Activated T-cell treated with anti-CD3 and anti-CD28 coated beads for 1 hour (primary cell): ENCODE measurements around the gene UBP1.
"Not testable (repeated sequence)": the region's sequence is repeated elsewhere in the genome, so short reads cannot be mapped to it uniquely, and the experiment has no call there.

ENCODE experiments used
- DNase-seq: peaks from one replicate; pipeline ENCODE4 v3.0.0-alpha.2; 2020; ENCODE audit warnings: low read depth

The UBP1 gene

GRCh38 chr3:33433843-33434242 lies 6.4 kb downstream of the UBP1 start:
- no peak for DNase-seq

DNA sequence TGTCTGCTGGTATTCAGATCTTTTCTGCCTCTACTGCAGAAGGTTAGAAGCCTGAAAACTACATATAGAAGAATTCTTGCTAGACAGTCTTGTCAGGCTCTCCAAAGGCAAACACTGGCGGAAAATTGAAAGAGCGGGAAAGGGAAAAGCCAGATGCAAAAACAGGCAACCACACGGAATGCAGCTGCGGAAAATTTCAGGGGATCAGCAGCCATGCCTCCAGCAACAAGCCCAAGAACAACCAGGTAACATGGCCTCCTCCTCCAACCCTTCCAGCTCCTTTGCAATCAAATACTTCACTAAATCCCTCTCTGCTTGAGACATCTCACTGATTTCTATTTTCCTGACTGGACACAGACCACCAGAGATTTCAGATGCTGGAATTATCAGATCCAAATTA lies 9.6 kb downstream of the UBP1 start:
- no peak for DNase-seq

GRCh38 chr3:33430061-33430460 lies 10.1 kb downstream of the UBP1 start:
- DNase-seq, result no peak

GRCh38 chr3:33429306-33429705 lies 10.9 kb downstream of the UBP1 start:
- not testable (repeated sequence) for DNase-seq

DNA sequence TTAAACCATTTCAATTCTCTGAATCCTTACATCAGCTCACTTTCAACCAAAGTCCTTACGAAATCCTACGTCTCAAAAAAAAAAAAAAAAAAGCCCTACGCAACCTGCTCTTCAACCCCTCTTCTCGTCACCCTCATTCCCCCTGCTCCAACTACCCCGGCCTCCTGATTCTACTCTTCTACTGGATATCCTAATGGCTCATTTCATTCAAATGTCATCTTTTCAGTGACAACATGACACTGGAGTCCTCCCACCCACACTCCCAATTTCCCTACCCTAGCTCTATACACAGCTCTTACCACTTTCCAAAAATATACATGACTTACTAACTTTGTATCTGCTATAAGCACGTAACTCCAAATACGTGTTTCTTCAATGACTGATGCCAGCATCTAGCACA lies 11.5 kb downstream of the UBP1 start:
- no peak for DNase-seq

GRCh38 chr3:33426630-33427317 lies 13.4 kb downstream of the UBP1 start:
- DNase-seq, result no peak

DNA sequence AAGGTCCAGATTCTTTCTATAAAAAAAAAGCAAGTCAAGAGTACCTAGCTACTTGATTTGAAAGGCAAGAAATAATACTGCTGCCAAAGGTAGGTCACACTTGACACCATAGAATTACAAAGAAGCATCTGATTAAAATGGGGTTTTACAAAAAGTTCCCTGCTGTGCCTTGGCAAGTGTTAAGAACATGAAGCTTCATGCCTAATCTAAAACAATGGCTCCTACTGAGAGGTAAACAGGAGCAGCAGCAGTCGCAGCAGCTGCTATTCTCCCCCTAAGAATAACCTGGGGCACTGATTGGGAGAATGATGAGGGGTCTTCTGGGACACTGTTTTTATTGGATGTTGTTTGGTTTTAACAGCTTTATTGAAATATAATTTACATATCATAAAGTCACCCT lies 14.1 kb downstream of the UBP1 start:
- no peak for DNase-seq

DNA sequence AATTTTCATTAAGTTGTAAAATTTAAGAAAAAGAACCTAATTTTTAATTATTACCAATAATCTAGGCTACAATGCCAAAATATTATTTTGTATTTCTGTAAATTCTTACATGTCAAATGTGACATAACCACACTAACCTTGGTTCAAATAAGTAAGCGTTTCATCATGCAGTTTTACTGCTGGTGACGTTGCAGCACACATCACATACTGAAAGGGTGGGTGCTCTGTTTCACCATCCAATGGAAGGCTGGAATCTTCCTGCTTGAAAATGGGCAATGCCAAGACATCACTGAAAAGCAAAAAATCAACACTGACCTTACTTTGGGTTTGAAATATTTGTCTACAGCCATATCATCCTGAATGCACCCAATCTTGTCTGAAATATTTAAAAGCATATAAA lies 14.8 kb downstream of the UBP1 start:
- DNase-seq, result no peak

DNA sequence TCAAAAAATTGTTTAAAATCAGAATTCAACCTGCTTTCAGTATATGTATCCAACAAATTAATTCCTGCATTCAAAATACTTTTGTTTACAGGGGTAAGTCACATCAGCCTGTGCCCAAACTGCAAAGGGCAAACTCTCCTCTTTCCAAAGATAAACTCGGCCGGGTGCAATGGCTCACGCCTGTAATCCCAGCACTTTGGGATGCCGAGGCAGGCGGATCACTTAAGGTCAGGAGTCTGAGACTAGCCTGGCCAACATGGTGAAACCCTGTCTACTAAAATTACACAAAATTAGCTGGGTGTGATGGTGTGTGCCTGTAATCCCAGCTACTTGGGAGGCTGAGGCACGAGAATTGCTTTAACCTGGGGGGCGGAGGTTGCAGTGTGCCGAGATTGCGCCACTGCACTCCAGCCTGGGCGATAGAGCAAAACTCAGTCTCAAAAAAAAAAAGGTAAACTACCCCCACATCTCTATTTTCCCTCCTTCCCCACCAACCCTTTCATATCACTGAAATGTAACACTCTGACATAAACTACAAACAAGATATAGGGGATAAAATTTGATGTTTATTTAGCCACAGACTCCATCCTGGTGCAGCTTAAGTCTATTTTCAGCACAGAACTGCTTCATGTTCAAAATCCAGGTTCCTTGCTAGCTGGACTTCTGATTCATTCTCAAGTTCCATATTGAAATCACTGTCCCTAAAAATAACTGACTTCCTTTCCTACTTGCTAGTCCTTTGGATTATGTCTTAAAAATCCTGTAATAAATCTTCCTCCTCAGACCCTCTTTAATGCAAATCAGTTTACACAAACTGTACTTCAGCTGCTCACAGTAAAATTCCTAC lies 15.4 kb downstream of the UBP1 start:
- DNase-seq, result no peak

DNA sequence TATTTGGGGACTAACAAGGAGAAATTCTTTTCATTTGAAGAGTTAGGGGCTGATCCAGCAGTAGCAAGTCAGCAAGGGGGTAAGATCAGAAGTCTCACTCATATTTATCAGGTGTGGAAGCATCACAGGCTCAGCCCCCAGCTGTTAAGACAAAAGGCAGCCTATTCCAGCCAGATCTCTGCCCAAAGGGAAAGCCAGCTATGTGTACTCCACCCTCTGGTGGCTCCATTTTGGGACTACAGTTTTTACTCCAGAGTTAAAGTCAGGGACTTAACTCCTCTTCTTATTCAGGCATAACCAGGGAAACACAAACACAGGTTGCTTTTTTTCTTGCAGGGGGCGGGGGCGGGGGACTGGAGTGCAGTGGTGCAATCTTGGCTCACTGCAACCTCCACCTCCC lies 19.2 kb downstream of the UBP1 start:
- no peak for DNase-seq

GRCh38 chr3:33419948-33420347 lies 20.3 kb downstream of the UBP1 start:
- DNase-seq, result no peak

DNA sequence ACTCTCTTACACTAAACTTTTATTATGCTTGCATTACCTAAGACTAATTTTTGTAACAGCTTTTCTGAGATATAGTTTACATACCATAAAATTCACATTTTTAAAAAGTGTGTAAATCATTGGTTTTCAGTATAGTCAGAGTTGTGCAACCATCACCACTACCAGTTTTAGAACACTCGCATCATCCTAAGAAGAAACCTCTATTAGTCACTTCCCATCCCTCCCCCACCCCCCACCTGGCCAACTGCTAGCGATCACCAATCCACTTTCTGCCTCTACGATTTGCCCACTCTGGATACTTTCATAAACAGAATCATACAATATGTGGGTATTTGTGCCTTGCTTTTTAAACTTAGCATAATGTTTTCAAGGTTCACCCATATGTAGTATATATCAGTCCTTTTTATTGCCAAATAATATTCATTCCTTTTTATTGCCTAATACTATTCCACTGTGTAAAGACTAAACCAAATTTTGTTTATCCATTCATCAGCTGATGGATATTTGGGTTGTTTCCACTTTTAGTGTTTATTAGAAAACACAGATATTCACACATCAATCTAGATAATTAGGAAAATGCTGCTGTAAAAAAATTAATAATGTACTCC lies 23.0 kb downstream of the UBP1 start:
- DNase-seq, result no peak

DNA sequence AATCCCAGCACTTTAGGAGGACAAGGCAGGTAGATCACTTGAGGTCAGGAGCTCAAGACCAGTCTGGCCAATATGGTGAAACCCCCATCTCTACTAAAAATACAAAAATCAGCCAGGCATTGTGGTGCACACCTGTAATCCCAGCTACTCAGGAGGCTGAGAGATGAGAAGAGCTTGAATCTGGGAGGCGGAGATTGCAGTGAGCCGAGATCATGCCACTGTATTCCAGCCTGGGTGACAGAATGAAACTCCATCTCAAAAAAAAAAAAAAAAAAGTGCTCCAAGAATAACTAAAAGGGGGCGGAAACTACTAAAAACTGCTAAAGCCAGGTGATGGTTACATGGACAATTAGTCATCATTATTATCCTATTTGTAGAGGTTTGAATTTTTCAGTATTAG lies 29.4 kb downstream of the UBP1 start:
- DNase-seq, result not testable (repeated sequence)

DNA sequence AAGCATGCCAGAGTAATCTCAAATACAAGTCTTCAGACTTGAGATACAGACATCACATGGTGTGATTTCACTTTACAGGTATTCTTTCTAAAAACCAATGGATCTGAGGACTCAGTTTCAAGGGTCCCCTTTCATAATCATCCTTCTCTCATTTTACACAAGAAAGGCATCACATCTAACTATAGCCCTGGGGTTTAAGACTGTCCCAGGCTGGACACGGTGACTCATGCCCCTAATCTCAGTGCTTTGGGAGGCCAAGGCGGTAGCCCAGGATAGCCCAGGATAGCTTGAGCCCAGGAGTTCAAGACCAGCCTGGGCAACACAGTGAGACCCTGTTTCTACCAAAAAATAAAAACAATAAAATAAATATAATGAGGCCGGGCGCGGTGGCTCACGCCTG lies 36.4 kb downstream of the UBP1 start:
- DNase-seq, result no peak

DNA sequence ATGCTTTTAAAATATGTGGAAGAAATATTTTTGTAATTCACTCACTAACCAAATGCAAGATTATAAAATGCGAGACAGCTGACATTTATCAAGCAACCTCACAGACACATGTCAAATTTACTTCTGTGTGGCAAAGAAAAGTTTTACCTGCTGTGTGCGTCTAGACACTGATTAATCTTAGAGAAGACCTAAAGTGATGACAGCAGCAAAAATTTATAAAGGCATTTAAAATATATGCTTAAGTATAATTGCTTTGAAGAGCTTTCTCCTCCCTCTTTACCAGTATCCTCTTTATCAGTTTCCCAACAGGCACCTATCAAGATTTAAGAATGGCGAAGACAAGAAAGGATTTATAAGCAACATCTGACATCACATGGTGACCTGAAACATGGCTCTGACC lies 37.3 kb downstream of the UBP1 start:
- DNase-seq, result no peak

- no peak for DNase-seq
These were observed 38.4 kb downstream of the UBP1 start for GRCh38 chr3:33401781-33402180.

- DNase-seq, result no peak
These were observed 41.8 kb downstream of the UBP1 start for GRCh38 chr3:33398410-33398809.

GRCh38 chr3:33395900-33396299 lies 44.3 kb downstream of the UBP1 start:
- DNase-seq, result no peak

GRCh38 chr3:33394403-33395054 lies 45.7 kb downstream of the UBP1 start:
- no peak for DNase-seq

- DNase-seq, result no peak
These were observed 47.5 kb downstream of the UBP1 start for GRCh38 chr3:33392703-33393125.

GRCh38 chr3:33392144-33392543 lies 48.1 kb downstream of the UBP1 start:
- no peak for DNase-seq

DNA sequence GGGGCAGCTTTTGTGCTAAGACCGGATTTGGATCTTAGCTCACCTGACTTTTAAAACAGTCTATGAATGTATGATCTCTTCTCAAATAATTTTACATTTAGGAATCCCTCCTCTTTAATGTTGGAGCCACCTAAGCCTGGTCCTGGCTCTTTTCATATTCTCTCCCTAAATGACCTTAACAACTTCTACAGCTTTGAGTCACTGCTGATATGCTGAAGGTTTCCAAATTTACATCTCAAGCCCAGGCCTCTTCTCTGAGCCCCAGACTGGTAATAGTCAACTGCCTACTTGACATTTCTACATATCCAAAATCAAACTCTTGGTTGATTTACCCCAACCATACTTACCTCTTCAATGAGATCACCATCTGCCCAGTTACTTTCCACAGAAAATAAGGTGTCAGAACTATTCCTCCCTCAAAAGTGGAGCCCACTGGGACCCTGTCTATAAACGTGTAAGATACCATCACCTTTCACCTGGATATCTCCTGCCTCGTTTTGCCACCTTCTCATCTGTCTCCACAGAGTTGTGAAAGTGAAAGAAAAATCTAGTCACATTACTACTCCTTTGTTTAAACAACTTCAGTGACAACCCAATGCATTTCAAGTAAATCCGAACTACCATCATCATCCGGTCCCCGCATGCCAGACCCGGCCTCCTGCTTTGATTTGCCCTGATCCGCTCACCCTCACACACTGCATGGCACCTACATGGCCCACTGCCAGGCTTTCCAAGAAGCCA lies 48.8 kb downstream of the UBP1 start:
- DNase-seq, result no peak
